Skeletal muscle cell (primary cell): ENCODE data around the gene SPG21.
"Not testable (repeated sequence)": the region's sequence is repeated elsewhere in the genome, so short reads cannot be mapped to it uniquely, and the experiment has no call there.

Experiments used
- DNase-seq: peaks from one replicate; pipeline ENCODE4 v3.0.0-alpha.2; 2010; ENCODE audit warnings: low read depth
- H3K4me3 ChIP-seq: 2 replicates; pipeline ENCODE4 v1.5.1; 2011; ENCODE audit warnings: low read depth, mild to moderate bottlenecking, control low read depth, low read length, moderate library complexity

Gene SPG21, protein sequence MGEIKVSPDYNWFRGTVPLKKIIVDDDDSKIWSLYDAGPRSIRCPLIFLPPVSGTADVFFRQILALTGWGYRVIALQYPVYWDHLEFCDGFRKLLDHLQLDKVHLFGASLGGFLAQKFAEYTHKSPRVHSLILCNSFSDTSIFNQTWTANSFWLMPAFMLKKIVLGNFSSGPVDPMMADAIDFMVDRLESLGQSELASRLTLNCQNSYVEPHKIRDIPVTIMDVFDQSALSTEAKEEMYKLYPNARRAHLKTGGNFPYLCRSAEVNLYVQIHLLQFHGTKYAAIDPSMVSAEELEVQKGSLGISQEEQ

DNA sequence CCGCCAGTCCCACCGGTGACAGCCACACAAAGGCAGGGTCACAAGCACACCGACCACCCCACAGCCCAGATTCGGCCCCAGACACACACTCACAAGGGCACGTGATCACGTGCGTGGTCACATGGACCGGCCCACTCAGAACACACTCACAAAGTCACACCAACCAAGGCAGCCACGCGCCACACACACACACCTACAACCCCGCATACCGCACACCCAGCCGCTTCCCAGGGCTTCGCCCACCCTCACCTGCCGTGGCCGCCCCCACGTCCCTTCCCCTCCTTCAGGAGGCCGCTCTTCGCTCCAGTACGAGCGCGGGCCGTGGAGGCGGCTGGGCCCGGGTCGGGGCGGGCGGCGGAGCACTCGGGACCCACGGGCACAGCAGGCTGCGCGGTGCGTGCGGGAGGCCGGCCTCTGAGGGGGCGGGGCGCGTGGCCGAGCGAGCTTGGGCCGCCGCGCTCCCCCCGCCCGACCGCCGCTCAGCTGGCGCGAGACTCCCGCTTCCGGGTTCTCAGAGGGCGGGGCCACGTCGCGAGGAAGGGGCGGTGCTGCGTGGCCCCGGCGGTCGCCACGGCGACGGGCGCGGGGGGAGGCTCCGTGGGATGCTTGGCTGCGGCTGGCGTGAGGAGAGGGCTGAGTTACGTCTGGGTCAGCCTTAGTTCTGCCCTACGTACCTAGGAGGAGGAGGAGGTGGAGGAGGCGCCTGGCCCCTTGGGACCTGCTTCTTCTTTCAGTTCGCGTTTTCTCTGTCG lies at the start of gene SPG21:
Gene SPG21 (minus strand): TSS at position 499 of the 752 bp plus-strand sequence. CDS start 6,345 bp downstream, outside the sequence.
- DNase-seq: peak; percentile 80
- H3K4me3 ChIP-seq: peak within 1 kb of the TSS; percentile 95

- DNase-seq: no peak
- no peak overlapping the region for H3K4me3 ChIP-seq
These were observed 49.1 kb upstream of the SPG21 start for GRCh38 chr15:65038836-65039235.

DNA sequence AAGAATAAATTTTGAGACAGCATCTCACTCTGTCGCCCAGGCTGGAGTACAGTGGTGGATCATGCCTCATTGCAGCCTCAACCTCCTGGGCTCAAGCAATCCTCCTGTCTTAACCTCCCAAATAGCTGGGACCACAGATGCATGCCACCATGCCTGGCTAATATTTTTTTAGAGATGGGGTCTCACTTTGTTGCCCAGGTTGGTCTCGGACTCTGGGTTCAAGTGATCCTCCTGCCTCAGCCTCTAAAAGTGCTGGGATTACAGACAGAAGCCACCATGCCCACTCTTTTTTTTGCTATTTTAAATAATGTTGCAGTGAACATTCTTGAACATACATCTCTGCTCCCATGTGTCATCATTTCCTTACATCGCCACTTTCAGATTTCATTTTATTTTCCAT lies 48.7 kb upstream of the SPG21 start:
- DNase-seq: no peak

DNA sequence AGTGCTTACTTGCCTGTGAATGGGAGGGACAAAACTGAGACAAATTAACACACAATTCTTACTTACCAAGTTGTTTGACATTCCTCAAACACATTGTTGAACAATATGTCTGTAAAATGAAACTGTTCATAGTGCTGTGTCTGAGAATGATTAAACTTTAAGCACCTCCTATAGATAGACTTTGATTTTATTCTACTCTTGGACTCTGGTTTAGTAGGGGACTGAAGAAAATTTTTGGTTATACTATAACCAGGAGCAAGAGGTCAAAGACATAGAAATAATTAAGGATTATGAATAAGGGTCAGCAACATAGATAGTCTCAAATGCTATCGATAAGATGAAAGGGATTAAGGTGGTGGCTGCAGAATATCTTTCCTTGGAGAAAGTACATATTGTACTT lies 47.6 kb upstream of the SPG21 start:
- H3K4me3 ChIP-seq: no peak overlapping the region
- DNase-seq: no peak

More for the DNA sequence above, 48.7 kb upstream of the SPG21 start:
- no peak overlapping the region for H3K4me3 ChIP-seq

DNA sequence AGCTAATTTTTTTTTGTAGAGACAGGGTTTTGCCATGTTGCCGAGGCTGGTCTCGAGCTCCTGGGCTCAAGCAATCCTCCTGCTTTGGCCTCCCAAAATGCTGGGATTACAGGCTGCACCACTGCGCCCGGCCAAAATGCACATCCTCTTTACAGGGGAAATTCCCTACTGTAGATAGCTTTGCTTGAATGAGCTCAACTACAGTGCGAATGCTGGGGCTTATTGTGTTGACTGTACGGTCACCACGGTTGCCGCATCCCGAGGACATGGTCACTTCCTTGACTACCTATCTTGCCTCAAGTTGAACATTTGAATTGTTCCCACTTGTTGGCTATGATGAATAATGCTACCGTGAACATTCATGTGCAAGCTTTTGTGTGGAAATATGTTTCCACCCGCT lies 45.0 kb upstream of the SPG21 start:
- no peak for DNase-seq
- no peak overlapping the region for H3K4me3 ChIP-seq

- no peak for DNase-seq
These were observed 44.0 kb upstream of the SPG21 start for GRCh38 chr15:65033659-65034269.

DNA sequence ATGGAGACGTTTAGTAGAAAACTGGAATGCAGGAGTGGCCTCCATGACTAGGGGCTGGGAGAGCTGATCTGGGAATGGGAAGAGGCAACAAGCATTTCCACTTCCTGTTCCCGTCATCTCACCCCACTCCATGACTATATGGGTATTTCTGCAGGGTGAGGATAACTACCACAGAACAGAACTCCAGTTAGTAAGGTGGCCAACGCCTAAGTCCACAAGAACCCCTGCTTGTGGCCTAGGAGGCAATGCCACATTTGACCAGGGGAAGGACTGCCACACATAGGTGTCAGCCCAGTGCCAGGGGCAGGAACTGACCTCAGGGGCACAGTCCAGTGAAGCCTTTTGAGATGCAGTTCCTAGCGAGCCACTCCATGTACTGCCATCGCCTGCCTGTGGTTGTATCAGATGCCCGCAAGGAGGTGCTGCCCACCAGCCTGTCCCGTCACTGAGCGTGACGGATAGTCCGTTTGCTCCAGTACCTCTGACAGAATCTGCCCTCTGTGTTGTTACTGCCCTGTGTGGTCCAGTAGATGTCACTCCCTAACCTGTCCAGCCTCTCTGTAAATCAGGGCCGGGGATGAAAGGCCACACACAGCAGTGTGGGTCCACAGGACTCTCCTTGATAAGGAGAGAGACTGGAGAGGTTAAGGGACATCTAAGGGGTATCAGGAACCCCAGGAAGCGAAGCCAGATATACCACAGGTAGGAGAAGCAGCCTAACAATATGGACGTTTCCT lies 43.3 kb upstream of the SPG21 start:
- H3K4me3 ChIP-seq: no peak overlapping the region
- DNase-seq: no peak

More at GRCh38 chr15:65033659-65034269, 44.0 kb upstream of the SPG21 start:
- H3K4me3 ChIP-seq: no peak overlapping the region

DNA sequence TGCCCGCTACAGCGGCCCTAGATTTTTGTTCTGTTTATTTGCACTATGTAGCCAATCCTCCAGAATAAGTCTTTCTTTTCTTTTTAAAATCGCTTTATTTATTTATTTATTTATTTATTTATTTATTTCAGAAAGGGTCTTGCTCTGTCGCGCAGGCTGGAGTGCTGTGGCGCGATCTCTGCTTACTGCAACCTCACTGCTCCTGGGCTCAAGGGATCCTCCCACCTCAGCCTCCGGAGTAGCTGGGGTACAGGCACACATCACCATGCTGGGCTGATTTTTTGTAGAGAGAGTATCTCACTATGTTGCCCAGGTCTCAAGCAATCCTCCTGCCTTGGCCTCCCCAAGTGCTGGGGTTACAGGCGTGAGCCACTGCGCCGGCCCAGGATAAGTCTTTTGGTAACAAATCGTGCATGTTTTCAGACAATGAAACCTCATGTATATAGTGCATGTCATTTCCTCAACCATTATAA lies 40.1 kb upstream of the SPG21 start:
- no peak for DNase-seq

DNA sequence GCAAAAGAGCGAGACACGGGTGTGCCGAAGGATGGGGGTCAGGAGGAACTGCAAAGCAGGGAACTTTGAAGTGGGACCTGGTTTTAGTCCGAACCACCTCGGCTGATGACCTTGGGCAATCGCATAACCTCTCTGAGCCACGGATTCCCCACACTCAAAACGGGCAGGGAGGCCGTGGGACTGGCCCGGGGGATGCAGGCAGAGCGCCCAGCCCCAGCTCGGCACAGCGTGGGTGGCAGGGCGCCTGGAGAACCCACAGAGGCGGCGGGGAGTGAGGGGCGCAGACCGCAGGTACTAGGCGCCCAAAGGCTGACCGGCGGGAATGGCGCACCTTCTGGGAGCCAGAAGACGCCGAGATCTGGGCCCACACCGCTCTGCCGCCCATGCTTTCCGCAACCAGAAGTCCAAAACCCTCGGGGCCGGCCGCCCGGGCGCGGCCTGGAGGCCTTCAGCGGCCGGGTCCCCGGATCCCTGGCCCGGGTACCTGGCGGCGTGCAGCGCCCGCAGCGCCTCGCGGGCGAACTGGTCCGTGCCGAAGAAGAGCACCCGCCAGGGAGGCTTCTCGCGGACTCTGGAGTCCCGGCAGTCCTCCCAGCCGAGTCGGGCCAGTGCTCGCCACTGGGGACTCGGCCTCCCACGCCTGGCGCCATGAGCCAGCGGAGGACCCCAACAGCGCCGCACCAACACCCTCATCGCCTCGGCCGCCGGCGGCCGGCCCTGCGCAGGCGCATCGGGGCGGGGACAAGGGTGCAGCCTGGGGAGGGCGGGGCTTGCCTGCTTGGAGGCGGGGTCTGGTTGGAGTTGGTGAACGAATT lies 39.4 kb upstream of the SPG21 start, which contains the start of gene MTFMT:
Gene MTFMT (minus strand): TSS at position 719 of the 815 bp plus-strand sequence. CDS start 26 bp downstream, at position 693.
- peak within 1 kb of the TSS; percentile 89 for H3K4me3 ChIP-seq
- DNase-seq: no peak

More for the DNA sequence above, 40.1 kb upstream of the SPG21 start:
- peak overlapping the region; percentile 89 for H3K4me3 ChIP-seq

DNA sequence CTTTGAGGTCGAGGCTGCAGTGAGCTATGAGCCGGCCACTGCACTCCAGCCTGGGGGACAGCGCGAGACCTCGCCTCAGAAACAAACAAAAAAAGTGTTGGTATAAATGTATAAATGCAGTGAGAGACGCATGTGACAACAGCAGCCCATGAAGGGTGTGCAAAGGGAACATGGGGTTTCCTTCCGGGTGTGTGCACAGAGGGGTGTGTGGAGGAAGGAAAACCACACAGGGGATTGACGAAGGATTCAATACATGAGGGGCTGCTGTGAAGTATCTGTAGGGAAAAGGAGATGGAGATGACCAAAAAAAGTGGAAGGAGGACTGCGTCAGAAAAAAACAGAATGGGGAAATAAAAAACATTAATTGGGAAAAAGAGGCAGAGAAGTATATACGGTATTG lies 38.6 kb upstream of the SPG21 start:
- no peak for DNase-seq
- peak overlapping the region; percentile 89 for H3K4me3 ChIP-seq

- DNase-seq: no peak
- no peak overlapping the region for H3K4me3 ChIP-seq
These were observed 37.9 kb upstream of the SPG21 start for GRCh38 chr15:65027593-65027992.

- no peak for DNase-seq
- no peak overlapping the region for H3K4me3 ChIP-seq
These were observed 37.0 kb upstream of the SPG21 start for GRCh38 chr15:65026756-65027155.

- no peak overlapping the region for H3K4me3 ChIP-seq
- DNase-seq: no peak
These were observed 31.8 kb upstream of the SPG21 start for GRCh38 chr15:65021488-65021887.

GRCh38 chr15:65020419-65020818 lies 30.7 kb upstream of the SPG21 start:
- no peak for DNase-seq
- no peak overlapping the region for H3K4me3 ChIP-seq

DNA sequence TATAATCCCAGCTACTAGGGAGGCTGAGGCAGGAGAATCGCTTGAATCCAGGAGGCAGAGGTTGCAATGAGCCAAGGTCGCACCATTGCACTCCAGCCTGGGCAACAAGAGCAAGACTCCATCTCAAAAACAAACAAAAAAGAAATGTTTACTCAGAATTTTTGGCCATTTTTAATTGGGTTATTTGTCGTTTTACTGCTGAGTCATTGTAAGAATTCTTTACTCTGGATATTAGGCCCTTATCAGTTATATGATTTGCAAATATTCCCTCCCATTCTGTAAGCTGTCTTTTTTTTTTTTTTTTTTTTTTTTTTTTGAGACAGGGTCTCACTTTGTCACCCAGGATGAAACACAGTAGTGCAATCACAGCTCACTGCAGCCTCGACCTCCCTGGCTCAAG lies 21.5 kb upstream of the SPG21 start:
- H3K4me3 ChIP-seq, DNase-seq: not testable (repeated sequence)

GRCh38 chr15:65008983-65009382 lies 19.3 kb upstream of the SPG21 start:
- H3K4me3 ChIP-seq: no peak overlapping the region
- DNase-seq: no peak

DNA sequence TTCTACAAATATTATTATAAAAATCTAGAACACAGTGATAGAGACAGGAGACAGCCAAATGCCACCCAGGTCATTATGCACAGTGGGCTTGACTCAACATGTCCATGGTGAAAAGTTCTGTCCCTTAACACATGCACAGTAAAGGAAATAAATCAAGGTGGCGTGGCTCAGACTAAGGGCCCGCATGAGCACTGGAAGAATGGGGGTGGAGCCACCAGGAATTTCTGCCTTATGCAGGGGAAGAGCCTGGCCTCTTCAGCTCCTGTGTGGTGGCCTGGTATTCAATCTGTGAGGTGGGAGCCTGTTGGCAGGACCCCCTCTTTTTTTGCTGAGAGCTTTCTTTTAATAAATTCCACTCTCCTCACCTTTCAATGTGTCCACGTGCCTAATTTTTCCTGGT lies 17.2 kb upstream of the SPG21 start:
- no peak for DNase-seq
- no peak overlapping the region for H3K4me3 ChIP-seq

- no peak for DNase-seq
- no peak overlapping the region for H3K4me3 ChIP-seq
These were observed 15.3 kb upstream of the SPG21 start for GRCh38 chr15:65004993-65005392.
